ENCODE results near the gene DUSP16.
A peak's percentile ranks its signal among the peaks of the same experiment; 100 is the strongest.

DUSP16 gene

GRCh38 chr12:12451098-12451497 lies 111.6 kb downstream of the DUSP16 start:
- no peak for FAIRE-seq
- no peak for DNase-seq (ENCODE audit: extremely low spot score, insufficient read length, low read depth)

GRCh38 chr12:12450043-12450471 lies 112.6 kb downstream of the DUSP16 start:
- no peak for DNase-seq (ENCODE audit: extremely low spot score, insufficient read length, low read depth)
- FAIRE-seq, result no peak

GRCh38 chr12:12449533-12450025 lies 113.1 kb downstream of the DUSP16 start:
- no peak for DNase-seq (ENCODE audit: extremely low spot score, insufficient read length, low read depth)
- no peak for FAIRE-seq

DNA sequence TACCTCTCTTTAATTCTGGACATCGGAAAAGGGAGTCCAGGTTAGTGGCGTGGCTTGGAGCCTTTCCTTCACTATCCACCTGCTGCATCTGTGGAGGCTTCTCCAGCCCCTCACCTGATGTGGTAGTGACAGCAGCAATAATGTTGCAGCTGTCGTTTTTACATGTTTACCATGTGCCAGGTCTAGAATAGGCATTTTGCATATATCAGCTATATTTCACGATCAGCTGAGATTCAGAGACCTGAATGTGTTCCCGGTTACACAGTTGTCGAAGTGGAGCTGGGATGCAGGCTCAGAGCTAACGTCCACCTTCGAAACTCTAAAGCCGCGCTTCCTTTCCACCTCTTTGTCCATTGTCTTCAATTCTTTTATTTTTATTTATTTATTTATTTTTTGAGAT lies 114.8 kb downstream of the DUSP16 start:
- no peak for FAIRE-seq
- no peak for DNase-seq (ENCODE audit: extremely low spot score, insufficient read length, low read depth)

DNA sequence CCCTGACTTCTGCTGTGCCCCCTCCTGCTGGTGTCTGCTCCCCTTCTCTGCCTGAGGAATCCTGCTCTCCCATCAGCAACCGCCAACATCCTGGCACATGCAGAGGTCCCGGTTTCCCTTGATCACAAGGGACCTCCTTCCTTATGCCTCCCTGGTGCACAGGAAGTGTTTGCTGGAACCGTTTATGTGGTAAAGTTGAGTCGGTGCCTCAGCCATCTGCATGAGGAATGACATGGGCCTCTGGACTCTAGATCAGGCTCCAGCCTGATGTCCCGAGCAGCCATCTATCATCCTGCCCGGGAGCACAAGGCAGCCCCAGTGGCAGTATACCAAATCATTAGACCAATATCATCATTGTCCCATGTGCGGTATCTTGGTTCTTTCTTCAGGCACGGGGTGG lies 115.4 kb downstream of the DUSP16 start:
- DNase-seq (ENCODE audit: extremely low spot score, insufficient read length, low read depth), result no peak
- no peak for FAIRE-seq

GRCh38 chr12:12446786-12447185 lies 115.9 kb downstream of the DUSP16 start:
- FAIRE-seq (no peak), DNase-seq (ENCODE audit: extremely low spot score, insufficient read length, low read depth) (no peak)

DNA sequence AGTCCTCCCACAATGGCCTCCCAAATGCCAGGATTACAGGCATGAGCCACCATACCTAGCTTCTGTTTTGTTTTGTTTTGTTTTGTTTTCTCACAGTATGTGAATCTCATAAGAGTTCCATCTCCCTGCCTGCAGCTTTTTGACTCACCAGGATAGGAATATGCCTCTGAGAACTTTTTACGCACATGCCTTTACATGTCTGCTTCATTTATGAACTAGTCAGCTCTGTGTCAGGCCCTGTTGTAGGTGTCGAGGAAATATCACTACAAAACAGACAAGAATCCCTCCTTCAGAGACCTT lies 116.8 kb downstream of the DUSP16 start:
- FAIRE-seq (no peak), DNase-seq (ENCODE audit: extremely low spot score, insufficient read length, low read depth) (no peak)

DNA sequence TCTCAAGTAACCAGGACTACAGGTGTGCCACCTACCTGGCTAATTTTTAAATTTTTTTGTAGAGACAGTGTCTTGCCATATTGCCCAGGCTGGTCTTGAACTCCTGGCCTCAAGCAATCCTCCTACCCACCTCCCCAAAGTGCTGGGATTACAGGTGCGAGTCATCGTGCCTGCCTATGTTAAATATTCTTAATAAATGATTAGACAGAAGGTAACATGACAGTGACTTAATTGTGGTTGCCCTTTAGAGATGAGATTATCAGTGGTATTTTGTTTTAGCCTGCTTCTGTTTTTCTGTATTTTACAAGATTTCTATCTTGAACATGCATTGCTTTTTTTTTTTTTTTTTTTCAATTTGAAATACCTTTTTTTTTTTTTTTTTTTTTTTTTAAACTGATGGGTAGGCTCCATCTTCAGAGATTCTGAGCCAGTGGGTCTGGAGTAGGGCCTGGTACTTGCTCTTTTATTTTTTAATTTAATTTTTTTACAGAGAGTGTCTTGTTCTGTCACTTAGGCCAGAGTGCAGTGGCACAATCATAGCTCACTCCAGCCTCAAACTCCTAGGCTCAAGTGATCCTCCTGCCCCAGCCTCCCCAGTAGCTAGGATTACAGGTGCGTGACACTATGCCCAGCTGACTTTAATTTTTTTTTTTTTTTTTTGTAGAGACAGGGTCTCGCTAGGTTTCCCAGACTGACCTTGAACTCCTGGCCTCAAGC lies 117.3 kb downstream of the DUSP16 start:
- DNase-seq (ENCODE audit: extremely low spot score, insufficient read length, low read depth) (no peak), FAIRE-seq (no peak)

DNA sequence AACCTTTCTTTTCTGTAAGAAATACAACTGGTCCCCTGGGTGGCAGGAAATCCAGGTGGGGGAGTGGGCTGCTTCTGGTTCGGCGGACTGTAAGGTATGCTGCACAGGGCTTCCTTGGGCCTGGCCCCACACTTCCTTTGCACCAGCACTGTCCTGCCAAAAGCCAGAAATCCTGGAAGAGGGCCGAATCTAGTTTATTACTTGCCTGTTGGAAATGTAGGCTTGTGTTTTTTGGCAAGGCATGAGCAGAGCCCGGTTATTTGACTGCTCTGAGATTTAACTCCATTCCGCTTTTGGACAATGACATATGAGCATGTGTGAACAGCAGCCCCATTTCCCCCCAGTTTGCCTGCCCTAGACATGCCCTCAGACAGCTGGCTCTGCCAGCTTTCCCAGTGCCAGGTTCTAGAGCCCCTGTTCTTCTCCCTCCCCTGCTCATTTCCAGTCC lies 119.2 kb downstream of the DUSP16 start:
- DNase-seq (ENCODE audit: extremely low spot score, insufficient read length, low read depth) (no peak), FAIRE-seq (no peak)

- no peak for FAIRE-seq
- no peak for DNase-seq (ENCODE audit: extremely low spot score, insufficient read length, low read depth)
These were observed 120.1 kb downstream of the DUSP16 start for GRCh38 chr12:12442548-12443071.

DNA sequence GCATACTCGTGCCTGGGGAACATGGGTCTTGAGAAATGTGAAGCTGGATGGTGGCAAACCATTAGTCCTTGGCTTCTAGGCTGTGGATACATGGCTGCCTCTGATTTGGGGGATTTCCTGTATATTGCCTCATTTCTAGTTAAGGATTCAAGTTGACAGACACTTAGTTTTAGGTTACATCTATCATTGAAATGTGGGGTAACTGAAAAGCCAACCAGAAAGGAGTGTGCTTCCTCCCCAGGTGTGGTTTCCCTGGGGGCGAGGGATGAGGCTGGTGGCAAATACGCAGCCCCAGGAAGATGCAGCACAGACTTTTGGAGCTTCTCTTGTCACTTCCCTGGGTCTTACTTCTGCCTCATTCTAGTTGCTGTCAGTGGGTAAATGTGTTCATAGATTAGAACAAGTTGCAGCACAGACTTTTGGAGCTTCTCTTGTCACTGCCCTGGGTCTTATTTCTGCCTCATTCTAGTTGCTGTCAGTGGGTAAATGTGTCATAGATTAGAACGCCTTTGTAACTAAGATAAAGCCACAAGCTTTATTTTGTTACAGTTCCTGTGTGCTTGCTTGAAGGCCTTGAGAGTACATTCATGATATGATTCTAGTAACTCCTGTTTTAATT lies 120.7 kb downstream of the DUSP16 start:
- FAIRE-seq (peak; percentile 47), DNase-seq (ENCODE audit: extremely low spot score, insufficient read length, low read depth) (no peak)

DNA sequence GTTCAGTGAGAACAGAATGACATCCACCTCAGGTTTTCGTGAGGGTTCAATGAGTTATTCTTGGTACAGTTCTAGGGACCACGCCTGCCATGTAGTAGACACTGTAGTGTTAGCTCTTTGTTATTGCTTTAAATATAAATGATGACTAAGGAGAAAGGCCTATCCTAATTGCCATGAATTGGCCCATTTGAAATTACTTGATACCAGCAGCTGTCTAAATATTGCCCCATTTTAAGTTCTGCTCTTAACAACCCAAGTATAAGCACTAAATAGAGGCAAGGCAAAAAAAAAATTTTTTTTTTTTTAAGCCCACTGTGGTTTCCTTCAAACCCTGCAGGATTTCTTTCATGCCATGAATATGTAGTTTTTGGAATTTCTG lies 121.2 kb downstream of the DUSP16 start:
- FAIRE-seq, result no peak
- no peak for DNase-seq (ENCODE audit: extremely low spot score, insufficient read length, low read depth)

- no peak for FAIRE-seq
These were observed 121.8 kb downstream of the DUSP16 start for GRCh38 chr12:12440784-12441428.

GRCh38 chr12:12439636-12440035 lies 123.0 kb downstream of the DUSP16 start:
- FAIRE-seq, result no peak

More at GRCh38 chr12:12440784-12441428, 121.8 kb downstream of the DUSP16 start:
- DNase-seq (ENCODE audit: extremely low spot score, insufficient read length, low read depth), result no peak

DNA sequence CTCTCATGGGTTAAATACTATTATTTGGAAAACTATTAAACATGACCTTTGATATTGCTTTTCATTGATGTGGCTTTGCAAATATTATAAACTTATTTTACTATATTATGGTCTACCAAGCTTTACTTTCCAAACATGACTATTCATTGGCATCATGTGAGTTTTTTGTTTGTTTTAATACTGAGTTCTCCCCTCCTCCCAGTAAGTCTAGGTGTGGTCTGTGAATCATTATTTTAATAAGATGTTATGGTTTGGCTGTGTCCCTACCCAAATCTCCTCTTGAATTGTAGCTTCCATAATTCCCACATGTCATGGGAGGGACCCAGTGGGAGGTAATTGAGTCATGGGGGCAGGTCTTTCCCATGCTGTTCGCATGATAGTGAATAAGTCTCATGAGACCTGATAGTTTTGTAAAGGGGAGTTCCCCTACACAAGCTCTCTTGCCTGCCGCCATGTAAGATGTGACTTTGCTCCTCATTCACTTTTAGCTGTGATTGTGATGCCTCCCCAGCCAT lies 125.8 kb downstream of the DUSP16 start:
- FAIRE-seq, result no peak
- no peak for DNase-seq (ENCODE audit: extremely low spot score, insufficient read length, low read depth)

More at GRCh38 chr12:12439636-12440035, 123.0 kb downstream of the DUSP16 start:
- DNase-seq (ENCODE audit: extremely low spot score, insufficient read length, low read depth), result no peak

- DNase-seq (ENCODE audit: extremely low spot score, insufficient read length, low read depth) (no peak), FAIRE-seq (no peak)
These were observed 129.4 kb downstream of the DUSP16 start for GRCh38 chr12:12433203-12433731.

- FAIRE-seq, result no peak
- DNase-seq (ENCODE audit: extremely low spot score, insufficient read length, low read depth), result no peak
These were observed 130.3 kb downstream of the DUSP16 start for GRCh38 chr12:12432364-12432763.

DNA sequence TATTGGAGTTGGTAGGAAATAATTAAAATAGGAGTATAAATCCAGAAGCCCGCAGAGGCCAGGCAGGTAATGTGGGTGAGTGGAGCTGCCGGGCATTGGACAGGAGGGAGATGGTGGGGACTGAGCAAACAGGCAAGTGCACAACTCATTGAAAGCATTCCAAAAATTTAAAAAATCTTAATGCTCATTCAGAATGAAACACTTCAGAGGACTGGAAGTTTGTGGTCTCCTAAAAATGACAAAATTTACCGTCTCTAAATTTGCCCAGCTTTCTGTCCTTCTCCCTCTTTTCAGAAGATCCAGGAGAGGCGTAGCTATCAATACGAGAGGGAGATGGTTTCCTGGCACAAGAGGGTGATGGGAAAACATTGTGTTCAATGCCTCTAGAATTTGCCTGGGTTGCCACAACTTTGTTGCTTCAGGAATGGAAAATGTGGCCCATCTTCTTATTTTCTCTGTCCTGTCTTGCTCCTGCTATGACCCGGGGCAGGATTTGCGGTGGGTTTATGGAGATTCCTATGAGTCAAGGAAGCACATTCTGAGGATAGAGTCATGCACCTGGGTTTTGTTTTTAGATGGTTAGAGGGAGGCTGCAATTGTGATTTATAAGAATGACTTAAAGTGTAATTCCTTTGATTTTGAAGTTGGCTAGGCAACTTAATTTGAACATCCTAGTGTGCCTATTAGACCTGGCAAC lies 133.6 kb downstream of the DUSP16 start:
- FAIRE-seq (no peak), DNase-seq (ENCODE audit: extremely low spot score, insufficient read length, low read depth) (no peak)

- FAIRE-seq (peak; percentile 63), DNase-seq (ENCODE audit: extremely low spot score, insufficient read length, low read depth) (no peak)
These were observed 134.6 kb downstream of the DUSP16 start for GRCh38 chr12:12428047-12428446.

GRCh38 chr12:12427568-12427967 lies 135.1 kb downstream of the DUSP16 start:
- FAIRE-seq (peak; percentile 12), DNase-seq (ENCODE audit: extremely low spot score, insufficient read length, low read depth) (no peak)
